WI38 (cell line): ENCODE measurements around the gene FSTL4.
"Not testable (repeated sequence)": the region's sequence is repeated elsewhere in the genome, so short reads cannot be mapped to it uniquely, and the experiment has no call there.

Experiments
- H3K4me3 ChIP-seq: 2 replicates; pipeline ENCODE4 v1.5.1; 2011; ENCODE audit warnings: low read depth, mild to moderate bottlenecking, control low read depth, low read length
- TF ChIP-seq, protein P1 (sequence below): IDR thresholded peaks from 2 replicates; pipeline ENCODE4 v1.5.1; 2012; ENCODE audit warnings: low read depth, mild to moderate bottlenecking, control low read depth, low read length

FSTL4 gene

DNA sequence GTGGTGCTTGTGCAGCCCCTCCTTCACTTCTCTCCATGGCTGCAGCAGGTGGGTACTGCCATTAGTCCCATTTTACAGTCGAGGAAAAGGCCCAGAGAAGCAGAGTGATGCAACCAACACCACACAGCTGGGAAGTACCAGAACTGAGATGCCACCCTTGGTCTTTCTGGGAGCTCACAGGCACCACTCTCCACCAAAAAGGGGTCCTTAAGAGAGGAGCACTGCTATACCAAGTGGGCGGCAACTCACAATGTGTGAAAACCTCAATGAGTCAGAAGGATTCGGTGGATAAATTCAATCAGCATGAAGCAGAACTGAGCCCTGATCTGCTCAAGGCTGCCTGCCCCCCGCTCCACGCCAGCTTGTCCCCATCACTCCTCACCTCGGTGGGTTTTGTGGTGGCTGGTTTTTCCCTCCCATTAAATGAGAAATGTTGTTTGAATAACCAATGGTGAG lies 213.7 kb downstream of the FSTL4 start:
- TF ChIP-seq, protein P1, sequence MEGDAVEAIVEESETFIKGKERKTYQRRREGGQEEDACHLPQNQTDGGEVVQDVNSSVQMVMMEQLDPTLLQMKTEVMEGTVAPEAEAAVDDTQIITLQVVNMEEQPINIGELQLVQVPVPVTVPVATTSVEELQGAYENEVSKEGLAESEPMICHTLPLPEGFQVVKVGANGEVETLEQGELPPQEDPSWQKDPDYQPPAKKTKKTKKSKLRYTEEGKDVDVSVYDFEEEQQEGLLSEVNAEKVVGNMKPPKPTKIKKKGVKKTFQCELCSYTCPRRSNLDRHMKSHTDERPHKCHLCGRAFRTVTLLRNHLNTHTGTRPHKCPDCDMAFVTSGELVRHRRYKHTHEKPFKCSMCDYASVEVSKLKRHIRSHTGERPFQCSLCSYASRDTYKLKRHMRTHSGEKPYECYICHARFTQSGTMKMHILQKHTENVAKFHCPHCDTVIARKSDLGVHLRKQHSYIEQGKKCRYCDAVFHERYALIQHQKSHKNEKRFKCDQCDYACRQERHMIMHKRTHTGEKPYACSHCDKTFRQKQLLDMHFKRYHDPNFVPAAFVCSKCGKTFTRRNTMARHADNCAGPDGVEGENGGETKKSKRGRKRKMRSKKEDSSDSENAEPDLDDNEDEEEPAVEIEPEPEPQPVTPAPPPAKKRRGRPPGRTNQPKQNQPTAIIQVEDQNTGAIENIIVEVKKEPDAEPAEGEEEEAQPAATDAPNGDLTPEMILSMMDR: no peak
- H3K4me3 ChIP-seq: no peak overlapping the region

DNA sequence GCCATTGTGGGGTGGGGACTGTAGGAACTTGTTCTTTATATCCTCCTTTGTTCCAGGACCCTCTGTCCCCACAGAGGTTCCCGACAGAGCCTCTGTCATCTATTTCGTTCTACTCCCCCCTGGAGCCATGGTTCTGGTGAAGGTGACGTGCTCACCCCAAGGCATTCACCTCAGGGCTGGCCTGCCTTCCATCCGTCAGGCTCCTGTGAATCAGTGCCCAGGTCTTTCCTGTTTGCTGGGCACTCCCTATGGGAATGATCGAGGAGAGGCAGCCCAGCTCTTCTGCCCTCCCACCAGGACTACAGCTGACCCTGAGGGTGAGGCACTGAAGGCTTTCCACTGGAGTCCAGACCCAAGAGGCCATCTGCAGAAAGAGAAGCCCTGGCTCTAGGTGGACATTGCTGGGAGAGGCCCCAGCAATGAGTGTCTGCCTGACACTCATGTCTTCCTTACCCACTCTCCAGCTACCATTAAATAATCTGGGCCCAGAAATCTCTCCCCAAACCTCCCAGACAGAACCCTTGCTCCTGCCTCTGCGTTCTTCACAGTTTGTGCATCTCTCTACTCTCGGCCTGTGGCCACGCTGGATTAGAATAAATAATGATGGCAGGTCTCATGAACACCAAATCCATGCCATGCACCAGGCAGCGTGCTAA lies 214.2 kb downstream of the FSTL4 start:
- no peak overlapping the region for H3K4me3 ChIP-seq
- TF ChIP-seq, protein P1: no peak

DNA sequence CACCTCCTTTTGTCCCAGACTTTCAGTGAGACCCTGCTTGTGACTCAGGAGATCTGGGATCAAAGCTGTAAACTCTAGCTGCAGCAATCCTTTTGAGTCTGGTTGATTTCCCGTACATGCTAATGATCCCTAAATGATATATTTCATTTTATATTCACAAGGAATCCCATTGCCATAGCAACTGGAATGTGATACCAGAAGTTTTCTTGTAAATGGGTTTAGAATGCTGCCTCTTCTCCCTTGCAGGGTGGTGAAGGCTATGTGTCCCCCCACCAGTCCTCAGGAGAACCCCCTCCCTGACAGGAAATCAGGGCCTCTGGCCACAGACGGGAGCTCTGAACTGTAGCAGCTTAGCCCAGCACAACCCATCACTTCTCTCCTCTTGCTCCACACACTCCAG lies 215.0 kb downstream of the FSTL4 start:
- TF ChIP-seq, protein P1: no peak
- no peak overlapping the region for H3K4me3 ChIP-seq

DNA sequence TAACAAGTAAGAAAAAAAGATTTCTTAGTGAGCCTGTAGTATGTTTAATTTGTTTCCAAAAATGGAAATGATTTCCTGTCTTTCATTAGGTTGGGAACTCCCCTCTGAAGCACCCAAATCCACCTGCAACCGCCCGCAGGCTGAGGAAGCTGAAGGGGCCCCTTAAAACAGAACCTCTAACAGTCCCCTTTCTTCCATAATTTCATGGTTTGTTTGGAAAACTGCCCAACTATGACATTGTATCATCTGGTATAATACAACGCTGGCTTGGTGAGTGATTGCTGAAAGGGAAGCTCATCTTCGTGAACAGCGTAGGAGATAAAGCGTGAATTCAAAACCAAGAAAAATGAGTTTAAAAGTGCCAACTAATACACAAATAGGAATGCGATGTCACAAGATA lies 215.5 kb downstream of the FSTL4 start:
- TF ChIP-seq, protein P1: no peak
- no peak overlapping the region for H3K4me3 ChIP-seq

DNA sequence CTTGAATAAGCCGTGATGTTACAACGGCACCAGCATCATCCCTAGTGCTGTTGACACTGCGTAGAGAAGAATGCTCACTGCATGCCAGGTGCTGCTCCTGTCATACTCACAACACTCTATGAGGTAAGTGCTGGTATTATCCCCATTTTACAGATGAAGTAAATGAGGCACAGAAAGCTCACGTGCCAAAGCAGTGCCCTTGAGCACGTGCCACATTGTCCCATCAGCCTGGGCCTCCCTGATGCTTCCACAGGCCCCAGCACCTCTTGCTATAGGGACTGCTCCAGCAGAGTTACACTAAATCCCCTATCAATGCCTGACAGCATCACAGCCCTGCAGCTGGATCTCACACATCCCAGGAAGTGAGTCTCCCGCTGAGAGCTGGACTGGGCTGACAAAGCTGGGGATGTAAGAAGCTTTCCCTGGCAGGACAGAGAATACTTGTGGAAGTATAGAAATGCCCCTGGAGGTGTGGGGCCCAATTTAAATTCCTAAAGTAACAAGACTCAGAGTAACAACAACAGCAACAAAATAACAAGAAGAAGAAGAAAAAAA lies 216.1 kb downstream of the FSTL4 start:
- TF ChIP-seq, protein P1: no peak

DNA sequence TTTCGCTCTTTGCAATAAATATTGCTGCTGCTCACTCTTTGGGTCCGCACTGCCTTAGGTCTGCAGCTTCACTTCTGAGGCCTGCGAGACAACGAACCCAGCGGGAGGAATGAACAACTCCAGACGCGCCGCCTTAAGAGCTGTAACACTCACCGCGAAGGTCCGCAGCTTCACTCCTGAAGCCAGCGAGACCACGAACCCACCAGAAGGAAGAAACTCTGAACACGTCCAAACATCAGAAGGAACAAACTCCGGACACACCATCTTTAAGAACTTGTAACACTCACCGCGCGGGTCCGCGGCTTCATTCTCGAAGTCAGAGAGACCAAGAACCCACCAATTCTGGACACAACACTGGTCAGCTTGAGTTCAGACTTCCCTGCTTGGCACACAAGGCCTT lies 217.1 kb downstream of the FSTL4 start:
- not testable (repeated sequence) for H3K4me3 ChIP-seq

More for the DNA sequence above, 216.1 kb downstream of the FSTL4 start:
- H3K4me3 ChIP-seq: no peak overlapping the region

DNA sequence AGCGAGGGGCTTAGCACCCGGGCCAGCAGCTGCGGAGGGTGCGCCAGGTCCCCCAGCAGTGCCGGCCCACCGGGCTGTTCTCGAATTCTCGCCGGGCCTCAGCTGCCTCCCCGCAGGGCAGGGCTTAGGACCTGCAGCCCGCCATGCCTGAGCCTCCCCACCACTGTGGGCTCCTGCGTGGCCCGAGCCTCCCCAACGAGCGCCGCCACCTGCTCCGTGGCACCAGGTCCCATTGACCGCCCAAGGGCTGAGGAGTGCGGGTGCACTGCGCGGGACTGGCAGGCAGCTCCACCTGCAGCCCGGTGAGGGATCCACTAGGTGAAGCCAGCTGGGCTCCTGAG lies 217.9 kb downstream of the FSTL4 start:
- H3K4me3 ChIP-seq: not testable (repeated sequence)

DNA sequence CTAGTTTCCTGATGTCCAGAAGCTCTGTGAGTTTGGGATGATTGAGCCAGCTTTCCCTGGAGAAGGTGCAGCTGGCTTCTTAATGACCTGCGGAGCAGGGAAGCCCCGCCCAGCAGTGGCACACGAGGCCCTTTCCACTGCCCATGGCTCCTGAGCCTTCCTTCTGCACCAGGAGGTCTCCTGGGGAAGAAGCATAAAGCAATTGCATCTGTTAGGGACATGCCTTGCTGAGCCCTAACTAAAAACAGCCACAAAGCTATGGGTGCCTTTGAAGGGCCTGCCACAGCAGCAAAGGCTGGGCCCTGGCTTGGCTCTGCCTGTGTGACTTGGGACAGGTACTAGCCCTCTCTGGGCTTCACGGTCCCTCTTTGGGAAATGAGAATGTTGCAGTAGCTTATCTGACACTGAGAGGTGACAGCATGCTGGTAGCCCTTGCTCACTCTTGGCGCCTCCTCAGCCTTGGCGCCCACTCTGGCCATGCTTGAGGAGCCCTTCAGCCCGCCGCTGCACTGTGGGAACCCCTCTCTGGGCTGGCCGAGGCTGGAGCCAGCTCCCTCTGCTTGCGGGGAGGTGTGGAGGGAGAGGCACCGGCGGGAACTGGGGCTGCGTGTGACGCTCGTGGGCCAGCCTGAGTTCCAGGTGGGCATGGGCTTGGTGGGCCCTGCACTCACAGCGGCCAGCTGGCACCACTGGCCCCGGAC lies 218.4 kb downstream of the FSTL4 start:
- no peak overlapping the region for H3K4me3 ChIP-seq
- TF ChIP-seq, protein P1: no peak
